Measurements from ENCODE around the gene ADAM12. TPM values are rescaled to one million over a fixed set of nuclear protein-coding genes. Genes with fewer than 3 reads are reported as not detected.
"Not testable (repeated sequence)": the region's sequence is repeated elsewhere in the genome, so short reads cannot be mapped to it uniquely, and the experiment has no call there.

ADAM12 gene
- total RNA-seq, 2 experiments from 2014 or later = 1.2 to 1.7 TPM

DNA sequence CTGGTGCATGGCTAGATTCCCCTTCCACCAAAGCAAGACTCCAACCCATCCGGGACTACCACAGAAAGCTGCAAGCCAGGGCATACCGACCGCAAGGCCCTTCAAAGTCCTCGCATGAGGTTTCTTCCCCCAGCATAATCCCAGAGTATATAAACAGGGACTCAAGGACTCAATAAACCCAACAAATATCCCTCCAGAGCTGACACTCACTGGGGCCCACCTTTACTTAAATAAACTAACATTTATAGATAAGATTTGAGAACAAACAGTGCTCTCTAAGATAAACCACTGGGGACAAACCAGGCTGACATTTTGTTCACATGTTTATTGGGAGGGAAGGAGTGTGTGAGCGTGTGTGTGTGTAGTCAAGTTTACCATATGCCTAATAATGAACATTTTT, 138.2 kb downstream of the ADAM12 start:
- Mint-ChIP-seq H3K27ac (no peak overlapping the region), H3K36me3 (ENCODE audit: low read depth) (no peaks in the 10 kb centered on the region), H3K4me3 (no peak overlapping the region), H3K4me1 (no peaks in the 10 kb centered on the region), H3K27me3 (no peaks in the 10 kb centered on the region), H3K9me3 (ENCODE audit: low read depth) (peaks cover 10% of the 10 kb centered on the region)
- DNase-seq = no peak
- ATAC-seq = no peak
- intact Hi-C loops (cut with DNase I, micrococcal nuclease) = no loop called here
- CTCF ChIA-PET = no interaction called here
- POLR2A ChIA-PET = no interaction called here

GRCh38 chr10:126247446-126247975, 140.8 kb downstream of the ADAM12 start:
- Mint-ChIP-seq H3K27me3 (no peaks in the 10 kb centered on the region), H3K9me3 (ENCODE audit: low read depth) (peaks cover 10% of the 10 kb centered on the region), H3K4me3 (no peak overlapping the region), H3K4me1 (no peaks in the 10 kb centered on the region), H3K27ac (no peak overlapping the region), H3K36me3 (ENCODE audit: low read depth) (no peaks in the 10 kb centered on the region)
- no peak for ATAC-seq
- ChIA-PET CTCF (no interaction called here), POLR2A (no interaction called here)
- intact Hi-C loops (cut with DNase I, micrococcal nuclease) = no loop called here
- DNase-seq = no peak

GRCh38 chr10:126246396-126246795, 141.9 kb downstream of the ADAM12 start:
- H3K27me3 Mint-ChIP-seq; DNase-seq; H3K4me1 Mint-ChIP-seq; H3K36me3 Mint-ChIP-seq (ENCODE audit: low read depth); CTCF ChIA-PET; ATAC-seq; POLR2A ChIA-PET; H3K4me3 Mint-ChIP-seq; intact Hi-C loops (cut with DNase I, micrococcal nuclease); H3K27ac Mint-ChIP-seq; H3K9me3 Mint-ChIP-seq (ENCODE audit: low read depth): not testable (repeated sequence)

DNA sequence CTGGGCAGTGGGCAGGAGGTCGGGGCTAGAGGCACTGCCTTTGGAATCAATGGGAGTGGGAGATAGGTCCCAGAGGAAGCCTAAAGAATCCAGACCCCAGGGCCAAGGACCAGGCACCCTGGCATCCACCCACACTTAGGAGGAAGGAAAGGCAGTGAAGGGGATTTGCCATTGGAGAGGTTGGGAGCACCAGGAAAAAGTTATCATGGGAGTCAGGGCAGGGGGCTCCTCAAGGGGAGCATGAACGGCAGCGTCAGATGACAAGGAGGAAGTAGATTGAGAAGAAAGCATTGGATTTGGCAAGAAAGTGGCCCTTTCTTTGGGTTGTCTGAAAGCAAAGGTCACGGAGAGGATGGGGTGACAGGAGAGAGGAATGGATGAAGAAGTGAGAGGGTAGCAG, 142.8 kb downstream of the ADAM12 start:
- no peaks in the 10 kb centered on the region for H3K27me3 Mint-ChIP-seq
- POLR2A ChIA-PET = no interaction called here

GRCh38 chr10:126243971-126244370, 144.3 kb downstream of the ADAM12 start:
- intact Hi-C loops (cut with DNase I, micrococcal nuclease) = no loop called here
- Mint-ChIP-seq H3K9me3 (ENCODE audit: low read depth) (no peaks in the 10 kb centered on the region), H3K36me3 (ENCODE audit: low read depth) (no peaks in the 10 kb centered on the region), H3K27ac (no peak overlapping the region), H3K4me1 (no peaks in the 10 kb centered on the region), H3K4me3 (no peak overlapping the region), H3K27me3 (no peaks in the 10 kb centered on the region)
- no peak for DNase-seq
- ATAC-seq = no peak
- ChIA-PET CTCF (no interaction called here), POLR2A (no interaction called here)

More for the DNA sequence above, 142.8 kb downstream of the ADAM12 start:
- no peak overlapping the region for H3K27ac Mint-ChIP-seq
- no peaks in the 10 kb centered on the region for H3K36me3 Mint-ChIP-seq (ENCODE audit: low read depth)
- no peak overlapping the region for H3K4me3 Mint-ChIP-seq
- CTCF ChIA-PET = no interaction called here
- DNase-seq (no peak), ATAC-seq (no peak)
- no peaks in the 10 kb centered on the region for H3K9me3 Mint-ChIP-seq (ENCODE audit: low read depth)
- H3K4me1 Mint-ChIP-seq = no peaks in the 10 kb centered on the region
- intact Hi-C loops (cut with DNase I, micrococcal nuclease) = no loop called here

GRCh38 chr10:126243306-126243705, 145.0 kb downstream of the ADAM12 start:
- ChIA-PET CTCF (no interaction called here), POLR2A (no interaction called here)
- H3K27me3 Mint-ChIP-seq = no peaks in the 10 kb centered on the region
- no peak overlapping the region for H3K27ac Mint-ChIP-seq
- ATAC-seq (no peak), DNase-seq (no peak)
- intact Hi-C loops (cut with DNase I, micrococcal nuclease) = no loop called here
- H3K4me1 Mint-ChIP-seq = no peaks in the 10 kb centered on the region
- H3K36me3 Mint-ChIP-seq (ENCODE audit: low read depth) = no peaks in the 10 kb centered on the region
- H3K9me3 Mint-ChIP-seq (ENCODE audit: low read depth) = no peaks in the 10 kb centered on the region
- H3K4me3 Mint-ChIP-seq = no peak overlapping the region

DNA sequence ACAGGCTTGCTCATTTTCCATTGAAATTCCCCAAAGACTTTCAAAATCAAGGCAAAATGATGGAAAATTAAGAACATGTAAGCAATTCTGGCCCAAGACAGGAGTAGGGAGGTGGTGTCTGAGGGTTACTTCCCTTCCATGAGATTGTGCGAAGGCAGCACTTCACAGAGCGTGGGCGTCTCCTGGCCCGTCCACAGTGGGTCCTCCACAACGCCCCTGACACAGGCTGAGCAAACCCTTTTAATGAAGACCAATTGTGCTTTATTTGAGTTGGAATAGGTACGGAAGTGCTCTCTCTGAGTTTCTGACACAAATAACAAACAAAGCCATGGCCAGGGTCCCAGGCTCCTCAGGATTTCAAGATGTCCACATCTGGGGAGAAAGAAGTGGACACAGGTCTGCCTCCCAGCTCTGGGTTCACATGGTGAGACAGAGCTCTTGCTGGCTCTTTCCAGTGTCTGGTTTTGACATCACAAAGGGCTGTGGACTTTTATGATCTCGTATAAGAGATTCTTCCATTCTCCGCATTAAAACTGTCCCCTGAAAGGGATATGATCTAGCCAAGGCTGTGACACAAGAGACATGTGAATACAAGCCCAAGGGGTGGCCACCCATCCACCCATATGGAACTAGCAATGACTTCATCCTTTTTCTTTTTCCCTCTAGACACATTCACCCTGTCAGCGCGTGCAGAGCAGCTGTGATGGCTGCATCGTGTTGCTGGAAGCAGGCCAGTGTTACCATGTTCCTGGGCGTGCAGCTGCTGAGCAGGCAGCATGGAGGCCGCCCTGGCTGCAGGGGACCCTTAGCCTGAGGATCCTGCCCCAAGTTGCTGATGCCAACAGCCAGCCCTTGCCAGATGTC, 145.6 kb downstream of the ADAM12 start:
- H3K9me3 Mint-ChIP-seq (ENCODE audit: low read depth) = peaks cover 2% of the 10 kb centered on the region
- H3K36me3 Mint-ChIP-seq (ENCODE audit: low read depth) = no peaks in the 10 kb centered on the region
- no peaks in the 10 kb centered on the region for H3K4me1 Mint-ChIP-seq
- H3K4me3 Mint-ChIP-seq = no peak overlapping the region
- POLR2A ChIA-PET = no interaction called here
- no peak for ATAC-seq
- CTCF ChIA-PET = no interaction called here
- intact Hi-C loops (cut with DNase I, micrococcal nuclease) = no loop called here
- DNase-seq = no peak
- H3K27me3 Mint-ChIP-seq = no peaks in the 10 kb centered on the region
- no peak overlapping the region for H3K27ac Mint-ChIP-seq

DNA sequence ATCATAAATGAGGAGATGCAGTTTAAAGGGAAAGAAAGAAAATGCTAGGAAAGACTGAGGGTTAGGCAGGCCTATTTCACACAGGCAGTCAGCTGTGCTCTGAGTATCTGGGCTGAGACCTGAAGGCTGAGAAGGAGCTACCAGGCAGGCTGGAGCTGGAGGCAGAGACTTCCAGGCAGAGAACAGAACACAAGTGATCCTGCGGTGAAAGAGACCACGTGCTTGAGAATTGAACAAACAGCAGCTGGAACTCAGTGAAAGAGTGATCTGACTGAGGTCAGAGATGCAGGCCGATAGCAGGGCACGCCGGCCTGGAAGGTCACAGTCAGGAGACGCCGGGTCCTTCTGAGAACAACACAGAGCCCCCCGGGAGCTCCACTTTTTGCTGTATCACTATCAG, 147.8 kb downstream of the ADAM12 start:
- Mint-ChIP-seq H3K9me3 (ENCODE audit: low read depth) (peaks cover 9% of the 10 kb centered on the region), H3K4me1 (no peaks in the 10 kb centered on the region), H3K27ac (no peak overlapping the region), H3K36me3 (ENCODE audit: low read depth) (no peaks in the 10 kb centered on the region), H3K4me3 (no peak overlapping the region), H3K27me3 (no peaks in the 10 kb centered on the region)
- intact Hi-C loops (cut with DNase I, micrococcal nuclease) = no loop called here
- CTCF ChIA-PET = no interaction called here
- DNase-seq = no peak
- POLR2A ChIA-PET = no interaction called here
- ATAC-seq = no peak

DNA sequence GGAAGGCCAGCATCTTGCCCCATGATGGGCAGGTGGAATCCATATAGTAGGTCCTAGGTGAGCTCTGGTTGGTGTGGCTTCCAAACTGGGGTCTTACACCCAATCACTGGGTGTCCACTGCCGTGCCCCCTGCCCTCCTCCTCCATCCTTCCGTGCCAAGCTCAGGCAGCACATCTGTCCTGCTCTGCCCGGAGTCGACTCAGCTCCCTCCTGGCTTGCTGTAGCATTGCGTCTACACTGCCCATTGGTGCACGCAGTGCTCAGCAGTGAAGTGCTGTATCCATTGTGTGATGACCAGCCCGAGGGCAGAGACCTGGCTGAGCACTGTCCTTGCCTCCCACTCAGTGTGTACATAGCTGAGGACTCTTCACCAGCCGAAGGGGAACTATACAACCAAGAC, 148.4 kb downstream of the ADAM12 start:
- H3K27ac Mint-ChIP-seq = no peak overlapping the region
- ChIA-PET CTCF (no interaction called here), POLR2A (no interaction called here)
- intact Hi-C loops (cut with DNase I, micrococcal nuclease) = no loop called here
- no peaks in the 10 kb centered on the region for H3K4me1 Mint-ChIP-seq
- no peak overlapping the region for H3K4me3 Mint-ChIP-seq
- peaks cover 9% of the 10 kb centered on the region for H3K9me3 Mint-ChIP-seq (ENCODE audit: low read depth)
- DNase-seq (no peak), ATAC-seq (no peak)
- H3K27me3 Mint-ChIP-seq = no peaks in the 10 kb centered on the region
- no peaks in the 10 kb centered on the region for H3K36me3 Mint-ChIP-seq (ENCODE audit: low read depth)

DNA sequence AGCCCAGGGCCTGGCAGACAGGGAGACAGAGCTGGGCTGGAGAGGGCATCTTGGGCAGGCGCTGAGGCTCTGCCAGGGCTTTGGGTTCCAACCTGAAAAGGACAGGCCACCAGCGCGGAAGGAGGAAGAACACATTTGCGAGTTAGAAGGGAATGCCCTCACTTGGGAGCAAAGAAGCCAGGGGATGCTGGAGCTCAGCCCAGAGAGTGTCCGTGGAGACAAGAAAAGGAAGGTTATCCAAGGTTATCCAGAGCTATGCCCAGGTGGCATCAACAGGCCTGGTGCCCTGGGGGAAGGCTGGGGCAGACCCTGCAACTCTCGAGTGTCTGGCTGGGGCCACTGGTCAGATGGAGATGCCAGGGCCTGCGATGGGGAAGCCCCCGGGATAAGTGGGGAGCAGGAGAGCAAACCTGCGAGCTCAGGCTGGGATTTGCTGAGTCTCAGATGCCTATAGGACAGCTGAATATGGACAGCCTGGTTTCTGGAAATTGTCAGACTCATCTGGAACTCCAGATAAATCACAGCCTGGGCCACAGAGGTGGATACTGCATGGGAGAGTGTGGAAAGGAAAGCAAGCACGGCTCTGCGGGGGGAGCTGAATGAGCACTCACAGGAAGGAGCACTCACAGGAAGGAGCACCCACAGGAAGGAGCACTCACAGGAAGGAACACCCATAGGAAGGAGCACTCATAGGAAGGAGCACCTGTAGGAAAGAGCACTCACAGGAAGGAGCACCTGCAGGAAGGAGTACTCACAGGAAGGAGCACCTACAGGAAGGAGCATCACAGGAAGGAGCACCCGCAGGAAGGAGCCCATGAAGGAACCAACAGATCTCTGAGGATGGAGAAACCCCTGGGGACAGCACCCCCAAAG, 152.1 kb downstream of the ADAM12 start:
- ChIA-PET CTCF (no interaction called here), POLR2A (no interaction called here)
- no peak overlapping the region for H3K4me3 Mint-ChIP-seq
- H3K27me3 Mint-ChIP-seq = peaks cover 4% of the 10 kb centered on the region
- H3K4me1 Mint-ChIP-seq = no peaks in the 10 kb centered on the region
- H3K36me3 Mint-ChIP-seq (ENCODE audit: low read depth) = no peaks in the 10 kb centered on the region
- no peak overlapping the region for H3K27ac Mint-ChIP-seq
- ATAC-seq (no peak), DNase-seq (no peak)
- intact Hi-C loops (cut with DNase I, micrococcal nuclease) = no loop called here
- peaks cover 11% of the 10 kb centered on the region for H3K9me3 Mint-ChIP-seq (ENCODE audit: low read depth)

DNA sequence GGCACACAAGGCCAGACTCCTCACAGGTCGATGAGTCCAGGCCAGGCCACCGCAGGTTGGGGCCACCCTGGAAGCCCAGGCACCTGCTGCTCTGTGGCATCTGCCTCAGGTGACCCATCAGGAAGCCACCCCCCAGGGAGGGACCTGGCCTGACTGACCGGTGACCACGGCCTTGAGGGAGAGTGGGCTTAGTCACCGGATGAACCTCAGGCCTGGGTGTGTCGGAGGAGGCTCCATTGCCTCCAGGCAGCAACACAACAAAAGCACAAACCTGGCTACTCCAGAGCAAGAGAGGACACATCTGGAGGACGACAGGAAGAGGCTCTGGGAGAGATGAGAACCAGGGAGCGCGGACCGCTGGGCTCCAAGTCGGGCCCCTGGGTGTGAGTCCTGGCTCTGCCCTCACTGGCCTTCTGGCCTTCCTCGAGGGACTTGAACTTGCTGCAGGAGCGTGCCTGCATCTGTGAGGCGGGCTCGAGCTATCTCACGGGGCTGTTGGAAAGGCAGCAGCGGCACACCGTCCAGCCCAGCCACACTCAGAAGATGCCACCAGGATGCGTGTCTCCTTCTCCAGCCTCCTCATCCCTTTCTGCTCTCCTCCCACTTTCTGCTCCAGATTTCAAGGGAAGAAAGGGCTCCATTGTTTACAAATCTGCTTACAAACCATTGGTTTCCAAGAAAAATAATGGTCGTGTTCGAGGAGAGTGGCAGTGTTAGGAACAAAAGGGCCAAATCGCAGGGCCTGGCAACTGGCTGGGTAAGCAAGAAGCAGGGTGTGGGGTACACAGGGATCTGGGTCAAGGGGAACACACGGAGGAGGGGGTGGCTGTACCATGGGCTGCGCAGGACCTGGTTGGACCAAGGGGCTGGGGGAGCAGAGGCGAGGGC, 152.9 kb downstream of the ADAM12 start:
- no peak for DNase-seq
- Mint-ChIP-seq H3K9me3 (ENCODE audit: low read depth) (peaks cover 11% of the 10 kb centered on the region), H3K4me1 (no peaks in the 10 kb centered on the region), H3K36me3 (ENCODE audit: low read depth) (no peaks in the 10 kb centered on the region), H3K27ac (no peak overlapping the region), H3K27me3 (peaks cover 4% of the 10 kb centered on the region), H3K4me3 (no peak overlapping the region)
- CTCF ChIA-PET = no interaction called here
- POLR2A ChIA-PET = no interaction called here
- ATAC-seq = no peak
- intact Hi-C loops (cut with DNase I, micrococcal nuclease) = no loop called here

Measured in activated CD4-positive, alpha-beta T cell treated with anti-CD3 and anti-CD28 coated beads for 36 hours (primary cell).